GM18498 (cell line): ENCODE measurements around the gene PERM1.
"Not testable (repeated sequence)": the region's sequence is repeated elsewhere in the genome, so short reads cannot be mapped to it uniquely, and the experiment has no call there.

Experiments
- ATAC-seq: cut with Tn5 transposase; IDR thresholded peaks from one replicate; pipeline ENCODE4 v1.9.1; 2021; ENCODE audit warnings: mild to moderate bottlenecking, moderate library complexity; ENCODE audit not compliant: unreplicated experiment

Gene PERM1

DNA sequence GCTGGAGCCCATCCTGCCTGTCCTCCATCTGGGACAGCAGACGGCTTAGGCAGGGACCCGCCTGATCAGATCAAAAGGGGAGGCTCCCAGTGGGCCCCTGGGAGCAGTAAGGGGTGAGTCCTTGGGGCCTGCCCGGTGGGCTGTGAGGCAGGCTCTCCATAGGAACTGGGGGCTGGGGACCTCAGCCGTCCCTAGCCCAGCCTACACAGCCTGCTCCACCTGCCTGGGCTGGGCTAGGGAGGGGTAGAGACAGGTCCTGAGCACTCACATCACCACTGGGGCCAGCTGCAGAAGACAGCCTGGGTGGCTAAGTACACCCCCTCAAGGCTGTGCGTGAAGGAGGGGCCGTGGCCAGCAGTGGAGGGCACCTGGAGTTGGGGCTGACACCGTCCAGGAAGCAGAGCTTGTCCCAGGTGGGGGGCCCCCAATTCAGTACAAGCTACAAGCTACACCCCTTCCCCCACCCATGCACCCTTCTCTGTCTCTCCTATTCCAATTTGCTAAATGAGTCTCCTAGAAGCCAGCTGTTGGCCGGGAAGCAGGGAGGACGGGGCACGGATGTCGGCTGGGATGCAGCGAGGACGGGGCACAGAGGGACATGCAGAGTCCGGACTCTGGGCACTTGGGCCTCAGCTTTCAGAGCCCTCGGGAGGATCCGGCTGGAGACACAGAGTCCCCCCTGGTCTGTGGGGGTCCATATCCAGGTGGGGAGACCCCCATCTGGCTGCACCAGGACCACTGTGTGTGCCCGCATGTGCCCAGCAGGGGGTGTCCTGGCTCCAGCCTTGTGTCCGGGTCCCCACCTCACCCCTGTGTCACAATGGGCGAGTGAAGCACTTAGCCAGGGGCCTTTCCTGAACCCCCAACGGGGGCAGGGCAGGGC, 33.1 kb upstream of the PERM1 start:
- no peak for ATAC-seq

DNA sequence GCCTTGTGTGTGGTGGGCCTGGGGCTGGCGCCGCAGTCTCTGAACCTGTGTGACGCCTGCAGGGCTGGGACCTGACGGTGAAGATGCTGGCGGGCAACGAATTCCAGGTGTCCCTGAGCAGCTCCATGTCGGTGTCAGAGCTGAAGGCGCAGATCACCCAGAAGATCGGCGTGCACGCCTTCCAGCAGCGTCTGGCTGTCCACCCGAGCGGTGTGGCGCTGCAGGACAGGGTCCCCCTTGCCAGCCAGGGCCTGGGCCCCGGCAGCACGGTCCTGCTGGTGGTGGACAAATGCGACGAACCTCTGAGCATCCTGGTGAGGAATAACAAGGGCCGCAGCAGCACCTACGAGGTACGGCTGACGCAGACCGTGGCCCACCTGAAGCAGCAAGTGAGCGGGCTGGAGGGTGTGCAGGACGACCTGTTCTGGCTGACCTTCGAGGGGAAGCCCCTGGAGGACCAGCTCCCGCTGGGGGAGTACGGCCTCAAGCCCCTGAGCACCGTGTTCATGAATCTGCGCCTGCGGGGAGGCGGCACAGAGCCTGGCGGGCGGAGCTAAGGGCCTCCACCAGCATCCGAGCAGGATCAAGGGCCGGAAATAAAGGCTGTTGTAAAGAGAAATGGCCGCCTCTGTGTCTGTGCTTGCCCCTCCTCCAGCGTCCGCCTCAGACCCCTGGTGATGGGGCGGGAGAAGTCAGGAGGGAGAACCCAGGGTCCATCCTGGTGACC, 32.2 kb upstream of the PERM1 start:
- no peak for ATAC-seq

DNA sequence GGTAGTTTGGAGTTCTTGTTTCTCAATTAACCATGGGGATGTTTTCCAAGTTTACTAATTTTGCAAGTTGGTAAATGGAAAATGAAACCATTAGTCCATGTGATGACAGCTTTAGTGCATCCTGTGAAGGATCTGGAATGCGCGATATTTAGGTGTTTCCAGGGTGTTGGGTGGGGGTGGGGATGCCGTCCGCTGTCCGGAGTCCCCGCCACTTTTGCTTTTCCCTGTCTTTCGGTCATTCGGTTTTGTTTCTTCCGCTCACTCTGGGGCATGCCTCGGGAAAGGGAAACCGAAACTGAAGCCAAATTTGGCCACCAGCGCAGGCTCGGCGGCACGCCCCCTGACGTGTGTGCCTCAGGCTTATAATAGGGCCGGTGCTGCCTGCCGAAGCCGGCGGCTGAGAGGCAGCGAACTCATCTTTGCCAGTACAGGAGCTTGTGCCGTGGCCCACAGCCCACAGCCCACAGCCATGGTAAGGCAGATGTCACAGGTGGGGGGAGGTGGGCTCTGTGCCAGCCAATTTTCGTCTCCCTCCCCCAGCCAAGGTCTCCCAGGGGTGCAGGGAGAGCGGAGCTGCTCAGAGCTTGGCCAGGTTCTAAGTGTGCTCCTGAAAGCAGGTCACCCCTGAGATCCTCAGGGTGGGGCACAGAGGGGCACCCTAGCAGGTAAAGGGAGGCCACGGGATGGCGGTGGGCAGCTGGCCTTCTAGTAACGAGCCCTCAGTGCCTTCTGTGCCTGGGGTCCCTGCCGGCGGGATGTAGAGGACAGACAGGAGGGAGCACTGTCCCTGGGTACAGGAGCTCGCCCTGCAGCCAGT, 31.4 kb upstream of the PERM1 start, which contains the start of gene ISG15:
Gene ISG15, plus strand, starts transcription at position 393 of the 817 bp plus-strand sequence. Its CDS starts 77 bp downstream, at position 470.
- ATAC-seq, result peak; percentile 81

DNA sequence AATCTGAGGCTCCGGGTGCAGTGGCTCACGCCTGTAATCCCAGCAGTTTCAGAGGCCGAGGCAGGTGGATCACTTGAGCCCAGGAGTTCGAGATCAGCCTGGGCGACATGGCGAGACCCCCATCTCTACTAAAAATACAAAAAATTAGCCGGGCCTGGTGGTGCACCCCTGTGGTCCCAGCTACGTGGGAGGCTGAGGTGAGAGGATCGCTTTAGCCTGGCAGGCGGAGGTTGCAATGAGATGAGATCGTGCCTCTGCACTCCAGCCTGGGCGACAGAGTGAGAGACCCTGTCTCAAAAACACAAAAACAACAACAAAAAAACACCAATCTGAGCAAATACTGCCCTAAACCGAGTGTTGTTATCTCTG, 30.8 kb upstream of the PERM1 start:
- ATAC-seq, result peak; percentile 4

DNA sequence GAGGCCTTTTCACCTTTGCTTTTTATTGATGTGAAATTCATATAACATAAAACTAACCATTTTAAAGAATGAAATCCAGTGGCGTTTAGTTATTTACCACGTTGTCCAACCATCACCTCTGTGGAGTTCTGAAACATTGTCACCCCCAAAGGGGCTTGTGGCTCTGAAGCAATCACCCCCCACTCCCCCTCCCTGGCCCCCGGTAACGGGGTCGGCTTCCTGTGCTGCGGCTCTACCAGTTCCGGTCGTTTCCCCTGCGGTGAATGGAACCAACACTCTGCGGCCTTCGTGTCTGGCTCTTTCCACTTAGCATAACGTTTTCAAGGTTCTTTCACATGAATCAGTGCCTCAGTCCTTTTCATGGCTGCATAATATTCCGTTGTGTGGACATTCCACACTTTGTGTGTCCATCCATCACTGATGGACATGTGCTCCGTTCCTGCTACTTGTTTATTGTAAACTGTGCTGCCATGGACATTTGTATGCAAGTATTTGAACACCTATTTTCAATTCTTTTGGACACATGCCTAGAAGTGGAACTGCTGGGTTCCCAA, 29.6 kb upstream of the PERM1 start:
- ATAC-seq, result no peak

DNA sequence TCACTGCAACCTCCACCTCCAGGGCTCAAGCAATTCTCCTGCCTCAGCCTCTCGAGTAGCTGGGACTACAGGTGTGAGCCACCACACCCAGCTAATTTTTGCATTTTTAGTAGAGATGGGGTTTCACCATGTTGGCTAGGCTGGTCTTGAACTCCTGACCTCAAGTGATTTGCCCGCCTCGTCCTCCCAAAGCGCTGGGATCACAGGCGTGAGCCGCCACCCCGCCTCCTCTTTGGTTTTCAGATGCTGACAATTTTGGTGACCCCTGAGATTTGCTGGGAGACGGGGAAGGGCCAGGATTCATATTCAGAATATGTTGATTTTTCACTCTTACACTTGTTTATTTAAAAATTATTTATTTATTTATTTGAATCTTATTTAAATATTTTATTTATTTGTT, 28.2 kb upstream of the PERM1 start:
- not testable (repeated sequence) for ATAC-seq

DNA sequence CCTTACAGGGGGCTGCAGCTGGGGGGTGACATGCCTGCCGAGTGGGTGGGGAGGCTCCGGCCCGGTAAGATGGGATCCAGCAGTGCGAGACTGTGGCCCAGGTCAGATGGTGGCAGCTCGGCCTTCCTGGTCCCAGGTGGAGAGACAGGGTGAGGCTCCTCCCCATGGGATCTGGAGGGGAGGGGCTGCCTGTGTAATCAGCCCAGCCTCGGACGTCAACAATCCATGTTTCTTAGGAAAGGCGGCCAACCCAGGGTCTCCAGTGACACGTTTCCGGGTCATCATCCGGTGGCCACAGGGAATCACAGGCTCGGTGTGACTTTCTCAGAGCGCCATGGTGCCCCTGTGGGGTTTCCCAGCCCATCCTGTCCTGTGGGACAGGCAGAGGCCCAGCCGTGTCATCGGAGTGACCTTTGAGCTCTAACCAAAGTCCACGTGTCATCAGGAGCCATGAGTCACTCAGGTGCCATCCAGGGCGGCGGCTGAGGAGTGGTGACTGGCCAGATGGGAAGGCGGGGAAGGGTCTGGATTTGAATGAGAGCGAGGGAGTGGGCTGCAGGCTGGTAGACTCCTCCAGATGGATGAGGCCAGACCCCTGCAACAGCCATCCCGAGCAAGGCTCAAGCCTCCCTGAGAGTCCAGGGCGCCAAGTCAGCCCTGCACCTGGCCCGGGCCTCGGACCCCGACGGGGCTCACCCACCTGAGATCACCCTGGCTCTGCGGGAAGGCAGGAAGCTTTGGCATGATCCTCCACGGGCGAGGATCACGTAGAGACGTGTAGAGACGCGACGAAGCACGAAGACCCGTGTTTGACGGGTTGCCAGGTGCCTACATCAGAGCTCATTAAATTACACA, 24.6 kb upstream of the PERM1 start:
- no peak for ATAC-seq

DNA sequence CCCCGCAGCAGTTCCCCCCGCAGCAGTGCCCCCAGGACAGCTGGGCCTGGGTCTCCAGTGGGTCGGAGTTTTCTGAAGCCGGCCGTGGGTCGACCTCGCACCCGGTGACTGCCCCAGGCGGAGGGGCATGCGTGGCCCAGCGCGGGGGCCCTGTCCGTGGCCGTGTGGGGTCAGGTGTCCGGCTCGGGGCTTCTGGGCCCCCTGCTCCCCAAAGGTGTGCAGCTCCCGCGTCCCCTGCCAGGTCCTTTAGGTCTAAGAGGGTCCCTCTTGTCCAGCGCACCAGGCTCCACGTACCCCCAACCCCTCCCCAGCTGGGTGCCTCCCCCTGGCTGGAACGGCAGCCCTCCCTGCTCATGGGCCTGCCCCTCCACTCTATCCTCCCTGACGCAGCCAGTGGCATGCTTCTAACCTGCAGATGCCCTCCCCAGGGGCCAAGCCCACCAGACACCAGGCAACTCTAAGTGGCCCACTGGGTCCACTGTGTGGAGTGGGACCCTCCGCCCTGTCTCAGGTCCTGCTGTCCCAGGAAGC, 23.9 kb upstream of the PERM1 start:
- ATAC-seq, result no peak

DNA sequence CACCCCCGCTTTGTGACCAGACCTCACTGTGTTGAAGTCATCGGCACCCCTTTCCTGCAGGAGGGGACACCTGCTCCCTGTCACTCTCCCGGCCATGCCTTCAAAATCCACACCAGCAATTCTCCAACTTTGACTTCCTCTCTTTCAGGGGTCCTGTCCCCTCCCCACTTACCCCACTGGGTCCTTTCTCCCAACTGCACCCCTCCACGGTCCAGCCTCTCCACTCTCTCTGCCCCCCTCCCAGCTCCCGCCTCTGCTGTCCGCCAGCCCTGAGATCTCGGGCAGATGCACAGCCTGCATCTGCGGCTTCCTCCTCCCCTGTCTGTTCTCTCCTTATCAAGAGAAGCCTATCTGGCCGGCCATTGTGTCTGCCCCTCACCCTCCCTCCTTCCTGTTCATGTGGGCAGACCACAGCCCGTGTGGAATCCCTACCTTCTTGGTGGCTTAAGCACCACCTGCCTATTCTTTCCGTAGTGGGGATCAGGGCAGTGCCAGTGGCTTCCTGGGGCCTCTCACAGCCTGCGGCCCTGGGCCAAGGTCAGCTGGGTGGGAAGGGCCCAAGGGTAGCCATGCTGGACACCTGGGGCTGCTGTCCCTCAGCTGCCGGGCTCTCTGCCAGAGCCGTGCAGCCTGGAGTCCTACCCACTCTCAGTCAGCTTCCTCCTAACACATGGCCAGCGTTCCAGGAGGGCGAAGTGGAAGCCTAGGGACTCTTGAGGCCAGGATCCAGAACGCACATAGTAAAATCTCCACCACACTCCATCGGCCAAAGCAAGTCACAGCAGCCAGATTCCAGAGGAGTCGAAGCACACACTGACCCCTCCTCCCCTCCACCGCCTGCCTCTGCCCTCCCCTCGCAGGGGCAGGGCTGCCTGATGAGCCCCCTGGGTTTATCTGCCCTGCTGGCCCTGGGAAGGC, 23.1 kb upstream of the PERM1 start:
- ATAC-seq, result no peak

DNA sequence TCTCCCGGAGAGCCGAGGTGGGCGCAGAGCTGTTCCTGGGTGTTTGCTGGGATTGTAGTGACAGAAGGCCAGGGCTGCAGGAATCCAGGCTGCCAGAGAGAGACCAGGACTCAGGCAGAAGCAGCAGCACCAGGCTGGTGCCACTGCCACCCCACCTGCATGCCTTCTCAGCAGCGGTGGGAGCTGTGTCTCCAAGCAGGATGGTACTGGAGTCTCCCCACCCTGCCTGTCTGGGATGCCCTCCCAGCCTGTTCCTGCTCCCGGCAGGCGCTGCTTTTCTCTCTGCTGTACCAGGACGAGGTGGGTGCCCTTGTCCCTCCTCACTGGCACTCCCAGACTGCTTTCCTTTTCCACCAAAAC, 22.5 kb upstream of the PERM1 start:
- no peak for ATAC-seq

DNA sequence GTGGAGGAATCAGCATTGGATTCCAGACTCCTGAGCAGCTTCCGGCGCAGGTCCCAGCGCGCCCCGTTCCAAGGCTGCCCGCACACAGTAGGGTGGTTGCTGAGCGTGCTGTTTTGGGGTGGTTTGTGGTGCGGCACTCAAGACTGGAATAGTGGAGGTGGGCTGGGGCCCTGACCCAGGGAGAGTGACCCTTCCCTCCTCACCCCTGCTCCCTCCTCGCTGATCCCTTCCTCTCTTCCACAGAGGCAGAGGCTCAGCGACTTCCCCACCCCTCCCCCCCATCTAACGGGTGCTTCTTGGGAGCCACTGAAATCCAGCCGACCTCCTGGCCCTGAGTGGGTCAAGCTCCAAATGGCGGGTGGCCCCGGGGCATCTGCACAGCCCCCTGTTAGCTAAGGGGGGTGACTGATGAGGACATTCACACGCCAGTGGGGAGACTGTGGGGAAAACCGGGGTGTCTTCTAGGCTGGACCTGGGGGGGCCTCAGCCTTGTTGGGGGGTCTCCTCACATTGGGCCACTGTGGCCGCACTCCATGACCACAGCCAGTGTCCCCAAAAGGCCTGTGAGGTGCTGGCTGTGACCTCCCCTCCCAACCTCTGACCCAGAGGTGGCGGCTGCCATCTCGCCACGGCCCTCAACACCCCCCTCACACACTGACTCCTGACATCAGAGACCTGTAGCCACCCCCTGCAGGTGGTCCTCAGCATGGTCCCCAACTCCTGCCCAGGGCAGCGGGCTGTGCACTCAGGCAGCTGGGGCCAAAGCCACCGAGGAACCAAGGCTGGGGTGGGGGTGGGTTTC, 21.9 kb upstream of the PERM1 start:
- ATAC-seq, result no peak

DNA sequence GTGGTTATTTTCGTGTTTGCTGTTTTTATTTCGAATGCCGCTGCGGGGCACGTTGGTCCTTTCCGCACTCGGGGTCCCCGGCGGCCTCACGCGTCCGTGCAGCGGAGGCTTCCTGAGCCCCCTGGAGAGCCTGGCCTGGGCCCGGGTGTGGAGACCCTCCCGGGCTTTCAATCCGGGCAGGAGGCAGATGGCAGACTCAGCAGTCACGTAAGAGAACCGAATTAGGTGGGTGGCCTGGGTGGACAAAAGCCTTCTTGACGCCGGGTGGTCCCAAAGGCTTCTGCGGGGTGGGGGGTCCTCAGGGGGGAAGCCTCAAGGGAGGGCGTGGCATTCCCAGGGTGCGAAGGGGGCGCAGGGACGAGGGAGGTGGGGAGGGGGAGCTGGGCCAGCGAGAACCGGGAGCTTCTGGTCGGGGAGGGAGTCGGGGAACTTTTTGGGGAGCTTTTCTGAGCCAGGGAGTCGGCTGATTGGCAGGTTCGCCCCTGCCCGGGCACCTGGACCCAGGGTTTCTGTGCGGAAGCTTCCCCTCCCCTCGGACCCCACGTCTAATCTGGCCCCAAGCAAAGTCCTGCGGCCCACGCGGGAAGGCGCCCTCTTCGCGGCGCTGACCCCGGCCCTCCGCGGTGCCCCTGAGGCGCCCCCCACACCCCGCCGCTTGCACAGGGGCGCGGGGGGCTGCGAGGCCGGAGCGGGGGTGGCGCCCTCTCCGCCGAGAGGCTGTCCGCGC, 19.3 kb upstream of the PERM1 start:
- ATAC-seq, result no peak

DNA sequence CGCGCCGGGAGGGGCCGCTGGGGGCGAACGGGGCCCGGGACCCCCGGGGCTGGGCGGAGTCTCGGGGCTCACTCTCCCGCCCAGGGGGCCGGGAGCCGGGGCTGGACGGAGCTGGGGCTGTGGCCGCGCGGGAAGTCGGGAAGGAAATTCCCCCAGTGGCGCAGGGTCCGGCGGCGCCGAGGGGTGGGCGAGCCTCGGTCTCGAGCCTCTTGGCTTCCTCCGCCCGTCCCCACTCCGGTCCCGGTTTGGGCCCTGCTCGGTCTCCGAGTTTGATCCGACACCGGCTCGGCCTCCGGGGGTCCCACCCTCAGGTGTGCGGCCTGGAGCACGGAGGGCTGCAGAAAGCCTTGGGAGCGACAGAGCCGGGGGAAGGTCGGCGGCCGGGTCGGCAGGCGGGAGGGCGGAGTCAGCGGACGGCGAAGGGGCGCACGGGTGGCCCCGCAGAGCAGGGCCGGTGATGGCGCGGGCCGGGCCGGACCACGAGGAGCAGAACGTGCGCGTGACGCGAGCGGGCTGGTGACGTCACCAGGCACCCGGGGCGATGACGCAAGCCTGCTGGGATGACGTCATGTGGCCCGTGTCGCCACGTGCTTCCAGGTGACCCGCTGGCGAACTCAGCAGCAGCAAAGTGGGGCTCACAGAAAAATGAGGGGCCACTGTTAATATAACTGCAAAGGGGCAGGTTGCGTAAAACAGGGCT, 18.6 kb upstream of the PERM1 start:
- no peak for ATAC-seq

DNA sequence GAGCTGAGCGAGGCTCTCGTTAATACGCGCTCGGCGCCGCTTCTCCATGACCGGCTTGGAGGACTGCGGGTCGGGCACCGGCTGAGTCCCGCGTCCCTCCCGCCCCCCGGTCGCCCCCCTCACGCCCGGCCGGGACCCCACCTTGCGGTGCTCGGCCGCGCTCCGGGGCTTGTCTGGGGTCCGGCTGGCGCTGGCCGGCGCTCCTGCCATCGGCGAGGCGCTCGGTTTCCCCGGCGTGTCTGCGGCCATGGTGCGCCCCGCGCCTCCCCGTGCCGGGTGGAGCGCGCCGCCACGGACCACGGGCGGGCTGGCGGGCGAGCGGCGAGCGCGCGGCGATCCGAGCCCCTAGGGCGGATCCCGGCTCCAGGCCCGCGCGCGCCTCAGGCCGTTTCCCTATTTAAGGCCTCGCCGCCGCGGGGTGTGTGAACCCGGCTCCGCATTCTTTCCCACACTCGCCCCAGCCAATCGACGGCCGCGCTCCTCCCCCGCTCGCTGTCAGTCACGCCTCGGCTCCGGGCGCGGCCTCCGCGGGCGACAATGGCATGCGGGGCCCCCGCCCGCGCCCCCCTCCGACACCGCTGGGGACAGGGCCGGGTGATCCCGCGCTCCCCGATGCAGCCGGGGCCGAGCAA, 17.9 kb upstream of the PERM1 start, which contains the start of gene HES4:
Gene HES4, minus strand, starts transcription at position 373 of the 632 bp plus-strand sequence. Its CDS starts 124 bp downstream, at position 249.
- ATAC-seq, result no peak

DNA sequence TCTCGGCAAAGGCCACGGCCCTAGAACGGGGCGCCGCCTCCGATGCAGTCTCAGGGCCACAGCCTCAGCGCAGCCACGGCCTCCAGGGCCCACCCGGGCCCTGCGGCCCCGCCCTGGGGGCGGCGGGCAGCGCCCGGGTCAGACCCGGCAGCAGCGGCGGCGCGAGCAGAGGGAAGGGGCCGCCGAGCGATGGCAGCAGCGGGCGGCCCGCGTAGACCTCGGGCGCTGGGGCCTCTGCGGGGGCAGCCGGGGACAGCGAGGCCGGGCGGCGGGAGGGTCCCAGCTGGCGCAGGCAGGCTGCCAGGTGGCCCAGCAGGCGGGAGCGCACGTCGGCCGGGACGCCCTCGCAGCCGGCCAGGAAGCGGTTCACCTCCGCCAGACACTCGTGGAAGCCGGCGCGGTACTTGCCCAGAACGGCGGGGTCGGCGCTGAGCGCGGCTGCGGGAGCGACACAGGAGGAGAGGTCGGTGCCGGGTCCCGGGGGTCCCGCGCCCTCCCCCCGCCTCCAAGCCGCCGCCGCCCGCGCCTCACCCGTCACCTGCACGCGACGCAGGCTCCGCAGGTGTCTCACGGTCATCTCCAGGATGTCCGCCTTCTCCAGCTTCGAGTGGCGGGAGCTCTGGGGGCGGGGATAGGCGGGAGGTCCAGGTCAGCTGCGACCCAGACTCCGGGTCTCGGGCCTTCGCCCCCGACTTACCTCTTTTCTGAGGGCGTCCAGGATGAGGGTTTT, 17.3 kb upstream of the PERM1 start:
- no peak for ATAC-seq

DNA sequence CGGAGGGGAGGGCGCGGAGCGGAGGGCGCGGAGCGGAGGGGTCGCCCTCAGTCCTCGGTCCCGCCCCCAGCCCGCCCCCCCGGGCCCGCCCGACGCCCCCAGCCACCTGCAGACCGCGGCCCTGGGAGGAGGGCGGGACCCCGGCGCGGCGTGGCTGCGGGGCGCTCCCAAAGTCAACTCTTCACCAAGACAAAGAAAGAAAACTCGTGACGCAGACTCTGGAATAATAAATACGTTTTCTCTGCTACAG, 16.8 kb upstream of the PERM1 start:
- no peak for ATAC-seq
